PFSK-1 (cell line): ENCODE results near the gene RPTOR.

Source experiments
- FOXP2 ChIP-seq: optimal IDR thresholded peaks from 2 replicates; pipeline ENCODE3; 2011; ENCODE audit warnings: borderline replicate concordance, control low read depth, inconsistent platforms; ENCODE audit not compliant: insufficient read depth; ENCODE audit errors: extremely low read length, extremely low read depth
- POLR2AphosphoS5 ChIP-seq: IDR thresholded peaks from 2 replicates; pipeline ENCODE4 v1.6.1; 2012; ENCODE audit warnings: low read depth, mild to moderate bottlenecking, control low read depth, low read length, moderate library complexity
- SIN3A ChIP-seq: IDR thresholded peaks from 2 replicates; pipeline ENCODE4 v1.6.1; 2012; ENCODE audit warnings: mild to moderate bottlenecking, low read length, moderate library complexity, borderline replicate concordance; ENCODE audit not compliant: insufficient read depth
- TAF1 ChIP-seq: IDR thresholded peaks from 2 replicates; pipeline ENCODE4 v1.6.1; 2012; ENCODE audit warnings: low read length, control low read depth, borderline replicate concordance; ENCODE audit not compliant: insufficient read depth
- TF ChIP-seq, protein P1 (sequence below), 2 experiments: IDR thresholded peaks; 2 replicates each; pipeline versions ENCODE4 v1.6.1 to v1.8.0; 2011 to 2012; ENCODE audit warnings: low read depth in 2 of 2, low read length in 2 of 2, control low read depth in 1 of 2, inconsistent platforms in 1 of 2, mild to moderate bottlenecking in 1 of 2, moderate library complexity in 1 of 2; ENCODE audit not compliant: insufficient read depth in 1 of 2

GRCh38 chr17:80781211-80781610 lies 236.6 kb downstream of the RPTOR start:
- TF ChIP-seq, protein P1, sequence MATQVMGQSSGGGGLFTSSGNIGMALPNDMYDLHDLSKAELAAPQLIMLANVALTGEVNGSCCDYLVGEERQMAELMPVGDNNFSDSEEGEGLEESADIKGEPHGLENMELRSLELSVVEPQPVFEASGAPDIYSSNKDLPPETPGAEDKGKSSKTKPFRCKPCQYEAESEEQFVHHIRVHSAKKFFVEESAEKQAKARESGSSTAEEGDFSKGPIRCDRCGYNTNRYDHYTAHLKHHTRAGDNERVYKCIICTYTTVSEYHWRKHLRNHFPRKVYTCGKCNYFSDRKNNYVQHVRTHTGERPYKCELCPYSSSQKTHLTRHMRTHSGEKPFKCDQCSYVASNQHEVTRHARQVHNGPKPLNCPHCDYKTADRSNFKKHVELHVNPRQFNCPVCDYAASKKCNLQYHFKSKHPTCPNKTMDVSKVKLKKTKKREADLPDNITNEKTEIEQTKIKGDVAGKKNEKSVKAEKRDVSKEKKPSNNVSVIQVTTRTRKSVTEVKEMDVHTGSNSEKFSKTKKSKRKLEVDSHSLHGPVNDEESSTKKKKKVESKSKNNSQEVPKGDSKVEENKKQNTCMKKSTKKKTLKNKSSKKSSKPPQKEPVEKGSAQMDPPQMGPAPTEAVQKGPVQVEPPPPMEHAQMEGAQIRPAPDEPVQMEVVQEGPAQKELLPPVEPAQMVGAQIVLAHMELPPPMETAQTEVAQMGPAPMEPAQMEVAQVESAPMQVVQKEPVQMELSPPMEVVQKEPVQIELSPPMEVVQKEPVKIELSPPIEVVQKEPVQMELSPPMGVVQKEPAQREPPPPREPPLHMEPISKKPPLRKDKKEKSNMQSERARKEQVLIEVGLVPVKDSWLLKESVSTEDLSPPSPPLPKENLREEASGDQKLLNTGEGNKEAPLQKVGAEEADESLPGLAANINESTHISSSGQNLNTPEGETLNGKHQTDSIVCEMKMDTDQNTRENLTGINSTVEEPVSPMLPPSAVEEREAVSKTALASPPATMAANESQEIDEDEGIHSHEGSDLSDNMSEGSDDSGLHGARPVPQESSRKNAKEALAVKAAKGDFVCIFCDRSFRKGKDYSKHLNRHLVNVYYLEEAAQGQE (IDR thresholded peaks at IDR 0.05; ENCODE audit: insufficient read depth in 1 of 2, low read depth in 2 of 2, low read length in 2 of 2): no peak
- TF ChIP-seq SIN3A (no peak), POLR2AphosphoS5 (no peak), TAF1 (no peak), FOXP2 (no peak)
